ENCODE results near the gene C17orf50. TPM values are rescaled to one million over a fixed set of nuclear protein-coding genes. Genes with fewer than 3 reads are reported as not detected.

The C17orf50 gene
- total RNA-seq, 3 donors from 2014 or later, result not detected

DNA sequence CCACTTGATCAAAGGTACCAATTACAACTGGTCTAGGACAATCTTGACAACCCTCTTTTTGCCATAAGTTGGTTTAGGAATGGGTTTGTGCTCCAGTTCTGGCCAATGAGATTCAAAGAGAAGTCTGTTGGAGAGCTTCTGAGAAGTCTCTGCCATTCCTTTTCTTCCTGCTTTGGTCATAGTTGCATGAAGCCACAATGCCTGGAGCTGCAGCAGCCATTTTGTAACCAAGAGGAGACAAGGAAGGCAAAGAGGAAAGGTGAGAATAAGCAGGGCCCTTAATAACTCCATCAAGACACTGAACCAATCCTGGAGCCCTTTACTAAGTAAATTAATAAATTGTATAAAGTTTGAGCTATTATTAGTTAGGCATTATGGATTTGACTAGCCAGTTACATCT is 3.4 kb upstream of the C17orf50 start:
- TF ChIP-seq, protein P1, sequence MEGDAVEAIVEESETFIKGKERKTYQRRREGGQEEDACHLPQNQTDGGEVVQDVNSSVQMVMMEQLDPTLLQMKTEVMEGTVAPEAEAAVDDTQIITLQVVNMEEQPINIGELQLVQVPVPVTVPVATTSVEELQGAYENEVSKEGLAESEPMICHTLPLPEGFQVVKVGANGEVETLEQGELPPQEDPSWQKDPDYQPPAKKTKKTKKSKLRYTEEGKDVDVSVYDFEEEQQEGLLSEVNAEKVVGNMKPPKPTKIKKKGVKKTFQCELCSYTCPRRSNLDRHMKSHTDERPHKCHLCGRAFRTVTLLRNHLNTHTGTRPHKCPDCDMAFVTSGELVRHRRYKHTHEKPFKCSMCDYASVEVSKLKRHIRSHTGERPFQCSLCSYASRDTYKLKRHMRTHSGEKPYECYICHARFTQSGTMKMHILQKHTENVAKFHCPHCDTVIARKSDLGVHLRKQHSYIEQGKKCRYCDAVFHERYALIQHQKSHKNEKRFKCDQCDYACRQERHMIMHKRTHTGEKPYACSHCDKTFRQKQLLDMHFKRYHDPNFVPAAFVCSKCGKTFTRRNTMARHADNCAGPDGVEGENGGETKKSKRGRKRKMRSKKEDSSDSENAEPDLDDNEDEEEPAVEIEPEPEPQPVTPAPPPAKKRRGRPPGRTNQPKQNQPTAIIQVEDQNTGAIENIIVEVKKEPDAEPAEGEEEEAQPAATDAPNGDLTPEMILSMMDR (IDR thresholded peaks at IDR 0.05), result no peak
- no peaks in the 10 kb centered on the region for H3K36me3 ChIP-seq (ENCODE audit: low read depth)
- no peaks in the 10 kb centered on the region for H3K9me3 ChIP-seq
- no peak overlapping the region for H3K4me3 ChIP-seq
- intact Hi-C loops (cut with DNase I, micrococcal nuclease), result no loop called here
- H3K4me1 ChIP-seq (ENCODE audit: low read depth), result no peaks in the 10 kb centered on the region
- ATAC-seq (no peak), DNase-seq (no peak)

DNA sequence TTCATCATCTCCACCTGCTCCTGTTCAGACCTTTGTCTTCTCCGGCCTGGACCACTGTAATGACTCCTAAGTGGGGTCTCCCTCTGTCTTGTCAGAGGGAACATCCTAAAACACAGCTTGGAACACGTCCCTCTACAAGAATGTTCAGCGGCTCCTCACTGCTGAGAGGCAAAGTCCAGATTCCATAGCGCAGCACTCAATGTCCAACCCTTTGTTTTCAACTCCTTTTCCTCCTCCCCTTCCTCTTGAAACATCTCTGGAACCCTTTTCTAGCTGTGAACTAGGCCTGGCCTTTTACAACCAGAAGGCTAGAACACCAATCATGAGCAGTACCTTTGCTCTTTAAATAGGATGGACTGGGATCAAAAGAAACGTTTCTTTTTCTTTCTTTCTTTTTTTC is 914 bp downstream of the C17orf50 start:
- ATAC-seq (no peak), DNase-seq (no peak)
- Histone ChIP-seq H3K4me1 (ENCODE audit: low read depth) (peaks cover 8% of the 10 kb centered on the region), H3K4me3 (no peak overlapping the region), H3K9me3 (no peaks in the 10 kb centered on the region), H3K36me3 (ENCODE audit: low read depth) (no peaks in the 10 kb centered on the region)
- TF ChIP-seq, protein P1 (IDR thresholded peaks at IDR 0.05), result no peak
- intact Hi-C loops (cut with DNase I, micrococcal nuclease), result no loop called here

DNA sequence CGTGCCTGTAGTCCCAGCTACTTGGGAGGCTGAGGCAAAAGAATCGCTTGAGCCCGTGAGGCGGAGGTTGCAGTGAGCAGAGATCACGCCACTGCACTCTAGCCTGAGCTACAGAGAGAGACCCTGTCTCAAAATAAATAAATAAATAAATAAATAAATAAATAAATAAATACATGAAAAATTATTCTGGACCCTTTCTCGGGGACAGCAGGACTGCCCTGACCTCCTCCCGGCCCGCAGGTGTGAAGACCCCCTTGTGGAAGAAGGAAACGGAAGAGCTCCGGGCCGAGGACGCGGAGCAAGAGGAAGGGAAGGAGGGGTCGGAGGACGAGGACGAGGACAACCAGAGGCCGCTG is 3.1 kb downstream of the C17orf50 start:
- ATAC-seq (no peak), DNase-seq (no peak)
- Histone ChIP-seq H3K36me3 (ENCODE audit: low read depth) (no peaks in the 10 kb centered on the region), H3K4me3 (no peak overlapping the region), H3K4me1 (ENCODE audit: low read depth) (peaks cover 8% of the 10 kb centered on the region), H3K9me3 (no peaks in the 10 kb centered on the region)
- intact Hi-C loops (cut with DNase I, micrococcal nuclease), result no loop called here
- TF ChIP-seq, protein P1 (IDR thresholded peaks at IDR 0.05), result no peak

DNA sequence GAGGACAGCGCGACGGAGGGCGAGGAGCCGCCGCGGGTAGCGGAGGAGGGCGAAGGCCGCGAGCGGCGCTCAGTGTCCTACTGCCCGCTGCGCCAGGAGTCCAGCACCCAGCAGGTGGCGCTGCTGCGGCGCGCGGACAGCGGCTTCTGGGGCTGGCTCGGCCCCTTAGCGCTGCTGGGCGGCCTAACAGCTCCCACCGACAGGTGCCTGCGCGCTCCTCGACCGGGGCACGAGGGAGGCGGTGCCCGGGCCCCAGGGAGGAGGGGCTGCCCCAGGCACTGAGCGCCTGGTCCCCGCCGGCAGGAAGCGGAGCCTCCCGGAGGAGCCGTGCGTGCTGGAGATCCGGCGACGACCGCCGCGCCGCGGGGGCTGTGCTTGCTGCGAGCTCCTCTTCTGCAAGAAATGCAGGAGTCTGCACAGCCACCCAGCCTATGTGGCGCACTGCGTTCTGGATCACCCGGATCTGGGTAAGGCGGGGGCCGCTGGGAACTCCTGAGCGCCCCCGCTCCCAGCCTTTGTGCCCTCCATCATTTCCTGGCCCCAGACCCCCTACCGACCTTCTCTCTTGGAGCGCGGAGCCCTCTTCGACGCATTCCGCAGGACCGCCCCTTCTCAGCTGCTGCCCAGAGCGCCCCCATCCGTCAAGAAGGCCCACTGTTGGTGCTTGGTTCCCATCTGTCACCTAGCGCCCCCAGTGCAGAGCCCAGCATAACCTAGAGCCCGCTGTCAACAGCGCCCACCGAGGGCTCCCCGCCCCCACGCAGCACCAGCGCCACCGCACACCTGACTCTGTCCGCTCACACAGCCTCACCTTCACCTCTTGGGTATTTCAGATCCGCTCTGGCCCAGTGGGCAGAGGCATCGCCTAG is 3.7 kb downstream of the C17orf50 start:
- Histone ChIP-seq H3K36me3 (ENCODE audit: low read depth) (no peaks in the 10 kb centered on the region), H3K9me3 (no peaks in the 10 kb centered on the region), H3K4me3 (no peak overlapping the region), H3K4me1 (ENCODE audit: low read depth) (peaks cover 8% of the 10 kb centered on the region)
- DNase-seq (peak; percentile 92 to 95 (median 92)), ATAC-seq (peak; percentile 96)
- TF ChIP-seq, protein P1 (IDR thresholded peaks at IDR 0.05), result peak; percentile 94
- intact Hi-C loops (cut with DNase I, micrococcal nuclease), result no loop called here

DNA sequence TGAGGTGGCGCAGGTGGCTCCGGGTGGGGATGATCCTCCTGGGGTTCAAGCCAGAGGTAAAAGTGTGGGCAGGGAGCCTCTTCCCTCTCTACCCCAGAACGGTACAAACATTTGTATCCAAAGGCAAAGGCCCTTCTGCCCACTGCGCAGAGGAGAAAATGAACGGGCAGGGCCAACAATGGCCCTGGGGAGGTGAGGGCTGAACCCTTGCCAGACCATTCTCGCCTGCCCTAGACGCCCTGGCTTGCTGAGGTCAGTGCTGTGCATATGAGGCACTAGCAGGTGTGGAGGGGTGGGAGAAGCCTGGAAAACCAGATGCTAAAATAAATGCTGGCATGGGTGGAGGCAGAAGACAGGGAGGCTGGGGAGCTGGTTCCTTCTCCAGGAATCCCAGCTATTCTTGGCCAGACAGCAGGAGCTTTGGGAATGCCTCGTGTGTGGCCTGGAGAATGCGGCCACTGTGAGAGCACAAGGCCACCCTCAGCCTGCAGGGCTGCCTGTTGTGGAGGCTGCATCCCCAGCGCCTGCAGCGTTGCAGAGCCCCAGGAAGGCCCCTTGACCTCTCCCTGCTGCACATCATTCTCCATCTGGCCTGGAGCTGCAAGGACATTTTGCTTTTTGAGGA is 4.5 kb downstream of the C17orf50 start:
- H3K9me3 ChIP-seq, result no peaks in the 10 kb centered on the region
- H3K4me3 ChIP-seq, result no peak overlapping the region
- intact Hi-C loops (cut with DNase I, micrococcal nuclease), result loop anchor here in 1 of 2 donors (5.0 kb wide), 1 partner anchor 42 kb away; the partner anchor contains the start of gene TAF15
- no peaks in the 10 kb centered on the region for H3K36me3 ChIP-seq (ENCODE audit: low read depth)
- peaks cover 8% of the 10 kb centered on the region for H3K4me1 ChIP-seq (ENCODE audit: low read depth)
- DNase-seq (no peak), ATAC-seq (no peak)
- TF ChIP-seq, protein P1 (IDR thresholded peaks at IDR 0.05), result no peak
